ENCODE measurements around the gene AKT3.

GRCh38 chr1:243658594-243659105, 191.4 kb downstream of the AKT3 start:
- TF ChIP-seq CTCF (conservative IDR thresholded peaks at IDR 0.05), result no peak
- no peak for TF ChIP-seq EZH2 (IDR thresholded peaks at IDR 0.05; ENCODE audit: low read depth)

Data from PC-9 (cell line).